DMS114 treated with DMSO at 0.1 percent for 48 hours (cell line): Measurements from ENCODE around the gene CFAP65.

ENCODE experiments used
- DNase-seq: peaks from one replicate; lab custom pipeline; 2025; ENCODE audit not compliant: unreplicated experiment; lab: John Stamatoyannopoulos, UW

CFAP65 gene, protein sequence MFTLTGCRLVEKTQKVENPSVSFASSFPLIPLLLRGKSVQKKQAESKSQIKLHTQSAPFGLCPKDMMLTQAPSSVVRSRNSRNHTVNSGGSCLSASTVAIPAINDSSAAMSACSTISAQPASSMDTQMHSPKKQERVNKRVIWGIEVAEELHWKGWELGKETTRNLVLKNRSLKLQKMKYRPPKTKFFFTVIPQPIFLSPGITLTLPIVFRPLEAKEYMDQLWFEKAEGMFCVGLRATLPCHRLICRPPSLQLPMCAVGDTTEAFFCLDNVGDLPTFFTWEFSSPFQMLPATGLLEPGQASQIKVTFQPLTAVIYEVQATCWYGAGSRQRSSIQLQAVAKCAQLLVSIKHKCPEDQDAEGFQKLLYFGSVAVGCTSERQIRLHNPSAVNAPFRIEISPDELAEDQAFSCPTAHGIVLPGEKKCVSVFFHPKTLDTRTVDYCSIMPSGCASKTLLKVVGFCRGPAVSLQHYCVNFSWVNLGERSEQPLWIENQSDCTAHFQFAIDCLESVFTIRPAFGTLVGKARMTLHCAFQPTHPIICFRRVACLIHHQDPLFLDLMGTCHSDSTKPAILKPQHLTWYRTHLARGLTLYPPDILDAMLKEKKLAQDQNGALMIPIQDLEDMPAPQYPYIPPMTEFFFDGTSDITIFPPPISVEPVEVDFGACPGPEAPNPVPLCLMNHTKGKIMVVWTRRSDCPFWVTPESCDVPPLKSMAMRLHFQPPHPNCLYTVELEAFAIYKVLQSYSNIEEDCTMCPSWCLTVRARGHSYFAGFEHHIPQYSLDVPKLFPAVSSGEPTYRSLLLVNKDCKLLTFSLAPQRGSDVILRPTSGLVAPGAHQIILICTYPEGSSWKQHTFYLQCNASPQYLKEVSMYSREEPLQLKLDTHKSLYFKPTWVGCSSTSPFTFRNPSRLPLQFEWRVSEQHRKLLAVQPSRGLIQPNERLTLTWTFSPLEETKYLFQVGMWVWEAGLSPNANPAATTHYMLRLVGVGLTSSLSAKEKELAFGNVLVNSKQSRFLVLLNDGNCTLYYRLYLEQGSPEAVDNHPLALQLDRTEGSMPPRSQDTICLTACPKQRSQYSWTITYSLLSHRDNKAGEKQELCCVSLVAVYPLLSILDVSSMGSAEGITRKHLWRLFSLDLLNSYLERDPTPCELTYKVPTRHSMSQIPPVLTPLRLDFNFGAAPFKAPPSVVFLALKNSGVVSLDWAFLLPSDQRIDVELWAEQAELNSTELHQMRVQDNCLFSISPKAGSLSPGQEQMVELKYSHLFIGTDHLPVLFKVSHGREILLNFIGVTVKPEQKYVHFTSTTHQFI (N-terminal part only)

DNA sequence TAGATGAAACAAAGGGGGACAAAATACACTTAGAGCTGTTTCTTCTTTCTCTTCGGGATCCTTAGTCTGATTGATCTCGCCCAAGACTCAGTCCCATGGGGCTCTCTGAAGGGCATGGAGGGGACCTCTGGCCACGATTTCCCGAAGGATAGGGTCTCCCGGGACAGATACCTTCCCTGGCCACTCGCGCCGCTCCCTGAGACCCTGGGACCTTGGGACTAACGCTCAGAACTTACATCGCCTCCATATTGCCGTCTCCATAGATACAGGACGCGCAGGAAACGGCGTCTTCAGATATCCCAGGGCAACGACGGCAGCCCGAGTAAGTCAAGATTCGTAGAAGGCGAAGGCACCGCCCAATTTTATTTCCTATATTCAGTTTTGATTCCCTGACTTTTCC is at the start of gene CFAP65:
TSS of gene CFAP65 (minus strand) at position 265 of the 400 bp plus-strand sequence. CDS start 2,468 bp downstream, outside the sequence.
- DNase-seq = peak; percentile 68

- DNase-seq = no peak
Observed at GRCh38 chr2:219090436-219091299, 49.4 kb upstream of the CFAP65 start.

DNA sequence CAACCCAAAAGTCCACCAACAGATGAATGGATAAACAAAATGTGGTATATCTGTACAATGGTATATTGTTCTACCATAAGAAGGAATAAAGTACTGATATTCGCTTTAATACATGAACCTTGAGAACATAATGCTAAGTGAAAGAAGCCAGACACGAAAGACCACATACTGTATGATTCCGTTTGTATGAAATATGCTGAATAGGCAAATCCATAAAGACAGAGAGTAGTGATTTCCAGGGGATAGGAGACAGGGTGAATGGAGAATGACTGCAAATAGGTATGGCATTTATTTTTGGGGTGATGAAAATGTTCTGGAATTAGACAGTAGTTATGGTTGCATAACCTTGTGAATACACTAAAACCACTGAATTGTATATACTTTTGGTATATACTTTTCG is 48.0 kb upstream of the CFAP65 start:
- DNase-seq = no peak

- no peak for DNase-seq
Observed at GRCh38 chr2:219087848-219088247, 46.5 kb upstream of the CFAP65 start.

DNA sequence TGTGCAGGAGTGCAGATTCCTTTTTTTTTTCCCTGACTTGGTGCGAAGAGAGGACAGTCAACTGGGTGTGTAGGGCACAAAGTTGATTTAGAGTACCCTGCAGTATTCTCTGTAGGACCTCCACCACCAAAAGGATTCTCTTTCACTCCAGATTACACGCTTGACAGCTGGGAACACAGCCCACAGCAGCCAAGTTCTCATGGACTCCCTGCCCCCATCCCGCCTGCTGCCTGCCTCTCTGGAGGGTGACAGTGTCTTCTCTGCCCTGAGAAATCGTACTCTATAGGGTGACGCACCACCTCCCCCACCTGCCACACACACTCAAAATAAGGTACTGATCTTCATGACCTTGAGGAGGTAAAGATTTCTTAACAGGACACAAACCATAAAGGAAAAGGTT is 46.0 kb upstream of the CFAP65 start:
- DNase-seq = no peak

DNA sequence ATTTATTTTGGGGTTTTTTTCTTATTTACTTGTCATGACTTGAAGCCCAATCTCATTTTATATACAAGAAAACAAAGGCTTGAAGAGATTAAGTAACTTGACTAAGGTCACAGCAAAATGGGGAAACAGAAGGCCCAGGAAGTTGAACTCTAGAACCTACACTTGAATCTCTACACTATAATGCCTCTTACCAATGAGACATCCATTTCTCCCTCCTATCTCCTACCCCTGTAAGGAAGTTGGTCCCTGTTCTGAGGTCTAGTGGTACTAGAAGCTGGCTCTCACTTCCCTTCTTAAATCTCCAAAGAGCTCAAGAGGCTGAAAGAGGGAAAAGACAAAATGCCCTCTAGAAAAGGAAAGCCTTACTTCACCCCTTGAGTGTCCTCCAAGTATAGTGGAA is 44.9 kb upstream of the CFAP65 start:
- DNase-seq = no peak

GRCh38 chr2:219084791-219085190 is 43.5 kb upstream of the CFAP65 start:
- no peak for DNase-seq

- DNase-seq = no peak
Observed at GRCh38 chr2:219082332-219082958, 41.1 kb upstream of the CFAP65 start.

- no peak for DNase-seq
Observed at GRCh38 chr2:219081701-219082331, 40.5 kb upstream of the CFAP65 start.

GRCh38 chr2:219081096-219081495 is 39.8 kb upstream of the CFAP65 start:
- DNase-seq = no peak

DNA sequence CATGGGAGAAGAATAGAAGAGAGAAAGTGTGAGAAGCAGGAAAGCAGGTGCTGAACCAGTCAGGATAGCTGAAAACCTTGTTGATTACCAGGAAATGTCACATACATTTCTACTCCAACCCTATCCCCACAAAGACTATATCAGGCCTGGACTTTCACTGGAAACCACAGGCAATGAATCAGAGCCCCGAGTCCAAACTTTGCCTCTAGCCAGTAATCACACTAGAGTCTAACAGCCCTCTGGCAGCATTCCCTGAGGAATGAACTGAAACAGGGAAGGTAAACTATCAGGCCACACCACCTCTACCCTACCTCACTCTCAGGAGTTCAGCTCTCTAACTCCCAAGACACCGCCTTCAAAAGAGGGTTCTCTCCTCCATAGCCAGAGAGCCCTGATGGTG is 38.1 kb upstream of the CFAP65 start:
- DNase-seq = no peak

DNA sequence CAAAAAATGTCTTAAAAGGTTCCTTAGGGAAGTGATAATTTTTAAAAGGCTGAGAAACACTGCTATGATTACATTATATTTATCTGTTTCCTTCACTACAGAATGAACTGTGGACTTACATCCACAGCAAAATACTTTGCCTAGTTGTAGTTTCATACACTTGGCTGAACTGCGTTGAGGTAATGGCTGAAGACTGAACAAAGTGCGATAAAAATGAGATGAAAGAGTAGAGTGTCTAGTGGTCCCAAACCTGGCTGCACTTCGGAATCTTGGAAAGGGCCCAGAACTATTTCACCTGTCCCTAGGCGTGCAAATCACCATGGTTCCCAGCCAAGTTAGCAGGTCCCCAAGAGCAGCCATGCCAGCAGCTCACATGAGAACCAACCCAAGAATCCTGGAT is 37.6 kb upstream of the CFAP65 start:
- no peak for DNase-seq

DNA sequence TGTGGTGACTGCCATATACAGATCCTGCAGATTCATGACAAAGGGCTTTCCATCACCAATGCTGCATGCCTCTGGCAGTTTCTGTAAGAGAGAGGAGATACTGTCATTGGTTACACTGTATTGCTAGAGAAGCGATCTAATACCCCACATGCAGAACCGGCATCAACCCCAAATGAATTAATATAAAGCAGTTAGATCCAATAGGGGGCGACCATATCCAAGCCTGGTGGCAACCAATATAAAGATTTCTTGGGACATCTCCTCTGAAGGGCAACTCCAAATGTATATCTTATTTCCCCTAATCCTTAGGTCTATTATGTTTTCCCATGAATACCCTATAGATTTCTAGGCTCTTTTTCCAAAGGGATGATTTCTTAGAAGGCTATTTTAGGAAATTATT is 36.8 kb upstream of the CFAP65 start:
- no peak for DNase-seq

DNA sequence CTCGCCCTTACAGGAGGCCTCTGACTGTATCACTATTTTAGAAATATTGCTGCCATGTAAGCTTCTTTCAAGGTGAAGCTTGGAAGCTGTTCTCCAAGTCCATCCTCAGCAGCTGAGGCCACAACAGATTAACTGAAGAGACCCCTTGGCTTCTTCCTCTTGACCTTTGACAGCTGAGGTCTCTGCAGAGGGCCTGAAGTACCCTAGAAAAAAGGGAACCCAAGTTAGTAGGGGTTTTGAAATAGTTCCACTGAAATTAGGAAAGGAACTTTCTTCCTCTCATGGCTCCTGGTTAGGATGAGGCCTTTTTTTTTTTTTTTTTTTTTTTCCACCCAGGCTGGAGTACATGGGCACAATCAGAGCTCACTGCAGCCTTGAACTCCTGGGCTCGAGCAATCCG is 34.9 kb upstream of the CFAP65 start:
- no peak for DNase-seq

GRCh38 chr2:219073413-219074129 is 32.3 kb upstream of the CFAP65 start:
- peak; percentile 7 for DNase-seq

DNA sequence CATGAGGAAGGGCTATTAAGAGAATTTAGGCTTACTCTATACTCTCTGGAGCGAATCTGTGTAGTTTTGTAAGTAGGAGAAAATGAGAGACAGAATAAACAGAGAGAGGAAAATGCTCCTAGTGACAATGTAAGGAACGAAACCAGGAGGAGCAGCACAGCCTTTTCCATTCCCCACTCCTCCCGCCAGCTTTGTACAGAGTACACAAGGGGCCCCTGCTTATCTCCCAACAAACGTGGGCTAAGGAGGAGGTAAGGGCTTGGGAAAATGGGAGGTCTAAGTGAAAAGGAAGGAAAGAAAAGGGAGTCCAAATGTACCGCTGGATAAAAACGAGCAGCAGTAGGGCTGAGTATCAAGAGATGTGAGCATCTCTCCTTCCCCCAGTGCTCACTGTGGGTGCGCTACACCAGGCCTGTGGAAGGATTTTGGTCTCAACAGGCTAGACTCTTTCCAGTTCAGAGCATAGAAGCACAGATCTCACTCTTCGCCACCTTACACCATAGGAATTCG is 31.5 kb upstream of the CFAP65 start:
- no peak for DNase-seq

GRCh38 chr2:219071131-219071816 is 30.0 kb upstream of the CFAP65 start:
- DNase-seq = no peak

DNA sequence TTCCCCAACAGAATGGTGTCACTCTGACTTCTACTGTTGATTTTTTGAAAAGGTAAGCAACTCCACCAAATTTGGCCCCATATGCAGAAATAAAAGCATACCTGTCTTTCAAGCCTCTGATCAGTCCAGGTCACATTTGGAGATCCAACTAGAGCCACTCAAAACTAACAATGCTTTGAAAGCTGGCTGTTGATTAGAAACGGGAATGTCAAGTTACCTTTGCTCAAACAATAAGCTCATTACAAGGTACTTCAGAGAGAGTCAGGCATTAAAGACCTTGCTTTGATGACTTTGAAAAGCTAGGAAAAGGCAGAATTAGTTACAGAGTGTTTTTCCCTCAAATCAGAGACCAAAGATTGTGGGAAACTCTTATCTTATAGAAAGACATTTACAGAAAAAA is 24.2 kb upstream of the CFAP65 start:
- DNase-seq = no peak
